ENCODE results near the gene NRN1L. TPM values are rescaled to one million over a fixed set of nuclear protein-coding genes. Genes with fewer than 3 reads are reported as not detected.

The NRN1L gene
- total RNA-seq, 4 donors from 2014 or later, result 2.1 TPM; not detected in 3

GRCh38 chr16:67885545-67885944 is 860 bp downstream of the NRN1L start:
- Histone ChIP-seq H3K4me3 (no peak overlapping the region), H3K27me3 (no peaks in the 10 kb centered on the region), H3K36me3 (no peaks in the 10 kb centered on the region), H3K4me1 (peaks cover 0 to 5% of the 10 kb centered on the region in 2 donors), H3K9me3 (no peaks in the 10 kb centered on the region), H3K27ac (peak overlapping the region in 1 of 2 donors; percentile 76)
- intact Hi-C loops (cut with DNase I; ENCODE audit: low total_unique reads), result no loop called here
- TF ChIP-seq POLR2A (IDR thresholded peaks at IDR 0.05), result no peak
- TF ChIP-seq CTCF (IDR thresholded peaks at IDR 0.05), result no peak
- no peak for DNase-seq

- H3K9me3 ChIP-seq, result no peaks in the 10 kb centered on the region
- intact Hi-C loops (cut with DNase I; ENCODE audit: low total_unique reads), result no loop called here
- H3K27me3 ChIP-seq, result no peaks in the 10 kb centered on the region
- peaks cover 0 to 5% of the 10 kb centered on the region in 2 donors for H3K4me1 ChIP-seq
- no peak overlapping the region for H3K27ac ChIP-seq
- H3K4me3 ChIP-seq, result no peak overlapping the region
- DNase-seq, result no peak
- H3K36me3 ChIP-seq, result no peaks in the 10 kb centered on the region
- TF ChIP-seq CTCF (IDR thresholded peaks at IDR 0.05), result no peak
- TF ChIP-seq POLR2A (IDR thresholded peaks at IDR 0.05), result no peak
Measured at GRCh38 chr16:67885976-67886375, 1.3 kb downstream of the NRN1L start.

- H3K36me3 ChIP-seq, result no peaks in the 10 kb centered on the region
Measured at GRCh38 chr16:67886387-67886786, 1.7 kb downstream of the NRN1L start.

GRCh38 chr16:67888331-67888730 is 3.6 kb downstream of the NRN1L start:
- Histone ChIP-seq H3K27me3 (no peaks in the 10 kb centered on the region), H3K4me3 (no peak overlapping the region), H3K9me3 (no peaks in the 10 kb centered on the region), H3K27ac (no peak overlapping the region), H3K4me1 (peaks cover 0 to 5% of the 10 kb centered on the region in 2 donors), H3K36me3 (no peaks in the 10 kb centered on the region)
- TF ChIP-seq CTCF (IDR thresholded peaks at IDR 0.05) (no peak), POLR2A (IDR thresholded peaks at IDR 0.05) (no peak)
- no peak for DNase-seq
- intact Hi-C loops (cut with DNase I; ENCODE audit: low total_unique reads), result no loop called here

More at GRCh38 chr16:67886387-67886786, 1.7 kb downstream of the NRN1L start:
- H3K4me3 ChIP-seq, result no peak overlapping the region
- no peaks in the 10 kb centered on the region for H3K9me3 ChIP-seq
- TF ChIP-seq CTCF (IDR thresholded peaks at IDR 0.05), result no peak
- TF ChIP-seq POLR2A (IDR thresholded peaks at IDR 0.05), result no peak
- H3K4me1 ChIP-seq, result peaks cover 0 to 5% of the 10 kb centered on the region in 2 donors
- intact Hi-C loops (cut with DNase I; ENCODE audit: low total_unique reads), result no loop called here
- H3K27ac ChIP-seq, result no peak overlapping the region
- H3K27me3 ChIP-seq, result no peaks in the 10 kb centered on the region
- no peak for DNase-seq

- Histone ChIP-seq H3K4me3 (peak overlapping the region; percentile 93 to 94), H3K27ac (peak overlapping the region; percentile 77 to 88), H3K4me1 (peaks cover 0 to 11% of the 10 kb centered on the region in 2 donors), H3K9me3 (no peaks in the 10 kb centered on the region), H3K36me3 (no peaks in the 10 kb centered on the region), H3K27me3 (no peaks in the 10 kb centered on the region)
- no peak for DNase-seq
- intact Hi-C loops (cut with DNase I; ENCODE audit: low total_unique reads), result no loop called here
- TF ChIP-seq POLR2A (IDR thresholded peaks at IDR 0.05) (no peak), CTCF (IDR thresholded peaks at IDR 0.05) (no peak)
Measured at GRCh38 chr16:67892375-67892774, 7.7 kb downstream of the NRN1L start.
